Measurements from ENCODE around the gene SRMS. TPM values are rescaled to one million over a fixed set of nuclear protein-coding genes. Genes with fewer than 3 reads are reported as not detected.

Gene SRMS
- total and polyA plus RNA-seq, 4 donors = not detected

GRCh38 chr20:63533871-63534393 lies 13.6 kb downstream of the SRMS start:
- Histone ChIP-seq H3K4me3 (ENCODE audit: low read depth in 1 of 3, low read length in 3 of 3) (no peak overlapping the region), H3K9ac (ENCODE audit: low read depth in 1 of 2, low read length in 2 of 2) (no peak overlapping the region), H3K27ac (ENCODE audit: low read depth in 1 of 2, low read length in 2 of 2) (no peak overlapping the region), H3K27me3 (ENCODE audit: control insufficient read depth in 4 of 4, insufficient read depth in 4 of 4, low read length in 3 of 4) (no peaks in the 10 kb centered on the region), H3K9me3 (ENCODE audit: control insufficient read depth in 4 of 4, low read length in 3 of 4) (no peaks in the 10 kb centered on the region), H3K36me3 (ENCODE audit: control insufficient read depth in 4 of 4, insufficient read depth in 3 of 4, low read depth in 1 of 4, low read length in 3 of 4) (no peaks in the 10 kb centered on the region), H3K4me1 (ENCODE audit: control insufficient read depth in 4 of 4, insufficient read depth in 4 of 4, low read length in 3 of 4) (peaks cover 10 to 28% (median 21%) of the 10 kb centered on the region in 4 donors)
- no peak for DNase-seq (ENCODE audit: low spot score)
- 85% methylated on average over 28 of the region's 28 CpGs for WGBS
- TF ChIP-seq RAD21 (IDR thresholded peaks at IDR 0.05) (no peak), RXRA (IDR thresholded peaks at IDR 0.05) (no peak), CTCF (IDR thresholded peaks at IDR 0.05; ENCODE audit: low read depth, low read length, missing input control) (no peak), YY1 (IDR thresholded peaks at IDR 0.05) (no peak), TAF1 (conservative IDR thresholded peaks at IDR 0.05) (no peak), HNF4A (conservative IDR thresholded peaks at IDR 0.05) (no peak), EGR1 (IDR thresholded peaks at IDR 0.05; ENCODE audit: low read depth in 2 of 2) (no peak), REST (IDR thresholded peaks at IDR 0.05) (no peak), SP1 (IDR thresholded peaks at IDR 0.05) (no peak), FOXA2 (IDR thresholded peaks at IDR 0.05) (no peak), JUND (IDR thresholded peaks at IDR 0.05) (no peak)
- TF ChIP-seq, protein P1, sequence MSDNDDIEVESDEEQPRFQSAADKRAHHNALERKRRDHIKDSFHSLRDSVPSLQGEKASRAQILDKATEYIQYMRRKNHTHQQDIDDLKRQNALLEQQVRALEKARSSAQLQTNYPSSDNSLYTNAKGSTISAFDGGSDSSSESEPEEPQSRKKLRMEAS (IDR thresholded peaks at IDR 0.05) = no peak
- TF ChIP-seq, protein P2, sequence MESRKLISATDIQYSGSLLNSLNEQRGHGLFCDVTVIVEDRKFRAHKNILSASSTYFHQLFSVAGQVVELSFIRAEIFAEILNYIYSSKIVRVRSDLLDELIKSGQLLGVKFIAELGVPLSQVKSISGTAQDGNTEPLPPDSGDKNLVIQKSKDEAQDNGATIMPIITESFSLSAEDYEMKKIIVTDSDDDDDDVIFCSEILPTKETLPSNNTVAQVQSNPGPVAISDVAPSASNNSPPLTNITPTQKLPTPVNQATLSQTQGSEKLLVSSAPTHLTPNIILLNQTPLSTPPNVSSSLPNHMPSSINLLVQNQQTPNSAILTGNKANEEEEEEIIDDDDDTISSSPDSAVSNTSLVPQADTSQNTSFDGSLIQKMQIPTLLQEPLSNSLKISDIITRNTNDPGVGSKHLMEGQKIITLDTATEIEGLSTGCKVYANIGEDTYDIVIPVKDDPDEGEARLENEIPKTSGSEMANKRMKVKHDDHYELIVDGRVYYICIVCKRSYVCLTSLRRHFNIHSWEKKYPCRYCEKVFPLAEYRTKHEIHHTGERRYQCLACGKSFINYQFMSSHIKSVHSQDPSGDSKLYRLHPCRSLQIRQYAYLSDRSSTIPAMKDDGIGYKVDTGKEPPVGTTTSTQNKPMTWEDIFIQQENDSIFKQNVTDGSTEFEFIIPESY (IDR thresholded peaks at IDR 0.05) = no peak

- Histone ChIP-seq H3K9ac (ENCODE audit: low read depth in 1 of 2, low read length in 2 of 2) (no peak overlapping the region), H3K9me3 (ENCODE audit: control insufficient read depth in 4 of 4, low read length in 3 of 4) (no peaks in the 10 kb centered on the region), H3K27ac (ENCODE audit: low read depth in 1 of 2, low read length in 2 of 2) (no peak overlapping the region), H3K4me1 (ENCODE audit: control insufficient read depth in 4 of 4, insufficient read depth in 4 of 4, low read length in 3 of 4) (peaks cover 10 to 28% (median 21%) of the 10 kb centered on the region in 4 donors), H3K27me3 (ENCODE audit: control insufficient read depth in 4 of 4, insufficient read depth in 4 of 4, low read length in 3 of 4) (no peaks in the 10 kb centered on the region), H3K4me3 (ENCODE audit: low read depth in 1 of 3, low read length in 3 of 3) (no peak overlapping the region), H3K36me3 (ENCODE audit: control insufficient read depth in 4 of 4, insufficient read depth in 3 of 4, low read depth in 1 of 4, low read length in 3 of 4) (no peaks in the 10 kb centered on the region)
- 89% methylated on average over 14 of the region's 14 CpGs for WGBS
- no peak for DNase-seq (ENCODE audit: low spot score)
- no peak for TF ChIP-seq HNF4G (IDR thresholded peaks at IDR 0.05)
- no peak for TF ChIP-seq HNF4A (conservative IDR thresholded peaks at IDR 0.05)
- no peak for TF ChIP-seq FOXA2 (IDR thresholded peaks at IDR 0.05)
- no peak for TF ChIP-seq SP1 (IDR thresholded peaks at IDR 0.05)
- TF ChIP-seq GABPA (IDR thresholded peaks at IDR 0.05 in 1 of 2, conservative IDR thresholded peaks at IDR 0.05 in 1 of 2) = no peak
- TF ChIP-seq ATF3 (IDR thresholded peaks at IDR 0.05) = no peak
- no peak for TF ChIP-seq TAF1 (conservative IDR thresholded peaks at IDR 0.05)
- TF ChIP-seq JUND (IDR thresholded peaks at IDR 0.05) = no peak
- TF ChIP-seq, protein P2 (IDR thresholded peaks at IDR 0.05) = no peak
- TF ChIP-seq RXRA (IDR thresholded peaks at IDR 0.05) = no peak
- no peak for TF ChIP-seq EGR1 (IDR thresholded peaks at IDR 0.05; ENCODE audit: low read depth in 2 of 2)
- TF ChIP-seq RAD21 (IDR thresholded peaks at IDR 0.05) = no peak
These were observed 14.2 kb downstream of the SRMS start for GRCh38 chr20:63533388-63533787.

All from liver (tissue), 9 donors.